GM06990 (cell line): ENCODE results near the gene FAM117B.

Experiments
- DNase-seq: peaks from one replicate; pipeline ENCODE4 v3.0.0-alpha.2; 2011; ENCODE audit not compliant: insufficient read length; ENCODE audit errors: extremely low read depth
- H3K27me3 ChIP-seq: replicated peaks from 2 replicates; pipeline ENCODE4 v1.6.0; 2011; ENCODE audit warnings: low read length; ENCODE audit not compliant: control insufficient read depth, insufficient read depth
- H3K36me3 ChIP-seq: 2 replicates; pipeline ENCODE4 v1.5.1; 2011; ENCODE audit warnings: low read length; ENCODE audit not compliant: control insufficient read depth, insufficient read depth
- H3K4me3 ChIP-seq: replicated peaks from 2 replicates; pipeline ENCODE4 v1.5.1; 2011; ENCODE audit warnings: low read depth, mild to moderate bottlenecking, control low read depth, low read length
- TF ChIP-seq, protein P1 (sequence below): IDR thresholded peaks from 2 replicates; pipeline ENCODE4 v1.5.1; 2011; ENCODE audit warnings: low read length, control low read depth, mild to moderate bottlenecking, inconsistent platforms; ENCODE audit not compliant: insufficient read depth, poor library complexity, severe bottlenecking

The FAM117B gene

GRCh38 chr2:202599911-202600310 lies 34.9 kb upstream of the FAM117B start:
- TF ChIP-seq, protein P1, sequence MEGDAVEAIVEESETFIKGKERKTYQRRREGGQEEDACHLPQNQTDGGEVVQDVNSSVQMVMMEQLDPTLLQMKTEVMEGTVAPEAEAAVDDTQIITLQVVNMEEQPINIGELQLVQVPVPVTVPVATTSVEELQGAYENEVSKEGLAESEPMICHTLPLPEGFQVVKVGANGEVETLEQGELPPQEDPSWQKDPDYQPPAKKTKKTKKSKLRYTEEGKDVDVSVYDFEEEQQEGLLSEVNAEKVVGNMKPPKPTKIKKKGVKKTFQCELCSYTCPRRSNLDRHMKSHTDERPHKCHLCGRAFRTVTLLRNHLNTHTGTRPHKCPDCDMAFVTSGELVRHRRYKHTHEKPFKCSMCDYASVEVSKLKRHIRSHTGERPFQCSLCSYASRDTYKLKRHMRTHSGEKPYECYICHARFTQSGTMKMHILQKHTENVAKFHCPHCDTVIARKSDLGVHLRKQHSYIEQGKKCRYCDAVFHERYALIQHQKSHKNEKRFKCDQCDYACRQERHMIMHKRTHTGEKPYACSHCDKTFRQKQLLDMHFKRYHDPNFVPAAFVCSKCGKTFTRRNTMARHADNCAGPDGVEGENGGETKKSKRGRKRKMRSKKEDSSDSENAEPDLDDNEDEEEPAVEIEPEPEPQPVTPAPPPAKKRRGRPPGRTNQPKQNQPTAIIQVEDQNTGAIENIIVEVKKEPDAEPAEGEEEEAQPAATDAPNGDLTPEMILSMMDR: no peak
- Histone ChIP-seq H3K27me3 (no peaks in the 10 kb centered on the region), H3K4me3 (no peak overlapping the region)

DNA sequence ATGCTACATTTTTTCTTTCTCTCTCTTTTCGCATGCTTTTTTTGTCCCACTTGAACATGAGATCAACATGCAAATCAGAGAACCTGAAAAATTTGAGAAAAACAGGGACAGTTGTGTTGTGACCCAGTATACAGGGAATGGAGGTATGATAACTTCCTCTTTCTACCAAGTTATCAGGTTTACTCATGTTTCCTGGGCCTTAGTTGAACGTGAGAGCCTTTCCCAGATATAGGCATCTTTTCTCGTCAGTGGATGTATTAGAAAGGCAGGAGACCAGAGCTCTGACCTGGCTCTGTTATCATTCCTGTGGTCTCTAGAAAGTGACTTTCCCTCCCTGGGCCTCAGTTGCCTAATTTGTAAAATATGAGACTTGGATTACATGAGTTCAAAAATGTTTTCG lies 30.1 kb upstream of the FAM117B start:
- H3K36me3 ChIP-seq: no peaks in the 10 kb centered on the region
- no peak for DNase-seq
- no peaks in the 10 kb centered on the region for H3K27me3 ChIP-seq
- TF ChIP-seq, protein P1: no peak
- no peak overlapping the region for H3K4me3 ChIP-seq

More at GRCh38 chr2:202599911-202600310, 34.9 kb upstream of the FAM117B start:
- H3K36me3 ChIP-seq: no peaks in the 10 kb centered on the region
- DNase-seq: no peak

GRCh38 chr2:202605174-202605573 lies 29.6 kb upstream of the FAM117B start:
- H3K4me3 ChIP-seq: no peak overlapping the region
- TF ChIP-seq, protein P1: no peak
- no peak for DNase-seq
- H3K36me3 ChIP-seq: no peaks in the 10 kb centered on the region
- H3K27me3 ChIP-seq: no peaks in the 10 kb centered on the region

DNA sequence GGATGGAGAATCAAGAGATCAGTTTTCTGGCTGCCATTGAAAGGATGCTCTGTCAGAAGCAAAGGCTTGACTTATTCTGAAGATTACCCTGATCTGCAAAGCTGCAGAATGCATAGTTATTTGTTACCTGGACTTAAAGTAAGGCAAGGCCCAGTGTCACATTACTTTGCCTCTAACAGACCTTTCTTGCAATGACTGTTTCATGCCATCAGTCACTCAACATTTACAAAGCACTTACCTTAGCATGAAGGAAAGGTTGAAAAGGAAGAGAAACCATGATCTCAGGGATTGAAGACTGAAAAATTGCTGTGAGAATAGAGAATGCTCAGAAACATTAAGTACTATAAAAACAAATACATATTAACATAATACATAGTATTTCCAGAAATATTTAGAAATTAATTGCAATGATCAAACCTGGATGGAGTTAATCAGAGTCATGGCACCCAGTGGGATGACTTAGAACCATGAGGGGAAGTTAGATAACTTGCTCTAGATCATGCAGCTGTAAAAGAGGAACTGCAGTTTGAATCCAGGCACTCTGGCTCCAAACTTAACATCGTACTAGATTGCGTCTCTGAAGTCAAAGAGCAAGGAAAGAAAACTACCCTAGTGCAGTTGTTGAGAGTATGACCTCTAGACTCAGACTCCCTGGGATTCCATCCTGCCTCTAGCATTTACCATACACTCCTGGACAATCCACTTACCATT lies 26.5 kb upstream of the FAM117B start:
- TF ChIP-seq, protein P1: no peak
- H3K27me3 ChIP-seq: no peaks in the 10 kb centered on the region
- DNase-seq: peak; percentile 48
- no peaks in the 10 kb centered on the region for H3K36me3 ChIP-seq
- no peak overlapping the region for H3K4me3 ChIP-seq

GRCh38 chr2:202609381-202610145 lies 25.2 kb upstream of the FAM117B start:
- DNase-seq: peak; percentile 60
- TF ChIP-seq, protein P1: no peak
- peak overlapping the region; percentile 12 for H3K4me3 ChIP-seq
- H3K27me3 ChIP-seq: no peaks in the 10 kb centered on the region
- no peaks in the 10 kb centered on the region for H3K36me3 ChIP-seq
